ENCODE measurements around the gene GADD45A. TPM values are rescaled to one million over a fixed set of nuclear protein-coding genes. Genes with fewer than 3 reads are reported as not detected.

The GADD45A gene
- total RNA-seq, 1 donor from 2014 or later, result 46.5 TPM

GRCh38 chr1:67677930-67678329 is 7.1 kb upstream of the GADD45A start:
- H3K9me3 Mint-ChIP-seq (ENCODE audit: unreplicated experiment), result no peaks in the 10 kb centered on the region
- TF ChIP-seq CTCF (IDR thresholded peaks at IDR 0.05; ENCODE audit: unreplicated experiment), result no peak
- no peaks in the 10 kb centered on the region for H3K36me3 Mint-ChIP-seq (ENCODE audit: low read depth, unreplicated experiment)
- no peak overlapping the region for H3K27ac Mint-ChIP-seq (ENCODE audit: unreplicated experiment)
- no peaks in the 10 kb centered on the region for H3K27me3 Mint-ChIP-seq (ENCODE audit: unreplicated experiment)
- peaks cover 15% of the 10 kb centered on the region for H3K4me1 Mint-ChIP-seq (ENCODE audit: unreplicated experiment)
- DNase-seq (ENCODE audit: low spot score), result no peak
- no peak overlapping the region for H3K4me3 Mint-ChIP-seq (ENCODE audit: unreplicated experiment)

DNA sequence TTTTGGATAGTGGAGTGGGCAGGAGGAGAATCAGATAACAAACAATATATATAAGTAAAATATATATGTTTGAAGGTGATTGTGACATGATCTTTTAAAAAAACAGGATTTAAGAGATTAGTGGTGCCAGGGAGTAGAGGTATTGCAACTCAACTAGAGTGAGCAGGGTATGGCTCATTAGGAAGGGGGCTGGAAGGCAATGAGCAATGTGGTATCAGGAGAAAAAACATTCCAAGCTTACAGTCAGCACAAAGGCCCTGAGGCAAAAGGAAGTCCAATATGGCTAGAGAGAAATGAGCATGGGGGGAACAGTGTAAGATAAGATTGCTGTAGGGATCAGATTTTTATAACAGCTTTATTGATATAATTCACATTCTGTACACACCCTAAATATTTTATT is 5.3 kb upstream of the GADD45A start:
- DNase-seq (ENCODE audit: low spot score), result no peak
- Mint-ChIP-seq H3K27ac (ENCODE audit: unreplicated experiment) (no peak overlapping the region), H3K27me3 (ENCODE audit: unreplicated experiment) (peaks cover 5% of the 10 kb centered on the region), H3K4me1 (ENCODE audit: unreplicated experiment) (peaks cover 13% of the 10 kb centered on the region), H3K36me3 (ENCODE audit: low read depth, unreplicated experiment) (peaks cover 3% of the 10 kb centered on the region), H3K9me3 (ENCODE audit: unreplicated experiment) (no peaks in the 10 kb centered on the region), H3K4me3 (ENCODE audit: unreplicated experiment) (no peak overlapping the region)
- no peak for TF ChIP-seq CTCF (IDR thresholded peaks at IDR 0.05; ENCODE audit: unreplicated experiment)

GRCh38 chr1:67680486-67680885 is 4.5 kb upstream of the GADD45A start:
- H3K4me1 Mint-ChIP-seq (ENCODE audit: unreplicated experiment), result peaks cover 10% of the 10 kb centered on the region
- H3K4me3 Mint-ChIP-seq (ENCODE audit: unreplicated experiment), result no peak overlapping the region

GRCh38 chr1:67682659-67683197 is 2.3 kb upstream of the GADD45A start:
- H3K27ac Mint-ChIP-seq (ENCODE audit: unreplicated experiment), result no peak overlapping the region
- H3K4me3 Mint-ChIP-seq (ENCODE audit: unreplicated experiment), result no peak overlapping the region
- H3K4me1 Mint-ChIP-seq (ENCODE audit: unreplicated experiment), result peaks cover 15% of the 10 kb centered on the region
- TF ChIP-seq CTCF (IDR thresholded peaks at IDR 0.05; ENCODE audit: unreplicated experiment), result no peak
- no peaks in the 10 kb centered on the region for H3K9me3 Mint-ChIP-seq (ENCODE audit: unreplicated experiment)
- no peak for DNase-seq (ENCODE audit: low spot score)
- peaks cover 15% of the 10 kb centered on the region for H3K36me3 Mint-ChIP-seq (ENCODE audit: low read depth, unreplicated experiment)
- peaks cover 9% of the 10 kb centered on the region for H3K27me3 Mint-ChIP-seq (ENCODE audit: unreplicated experiment)

More at GRCh38 chr1:67680486-67680885, 4.5 kb upstream of the GADD45A start:
- Mint-ChIP-seq H3K27me3 (ENCODE audit: unreplicated experiment) (peaks cover 5% of the 10 kb centered on the region), H3K9me3 (ENCODE audit: unreplicated experiment) (no peaks in the 10 kb centered on the region), H3K27ac (ENCODE audit: unreplicated experiment) (no peak overlapping the region), H3K36me3 (ENCODE audit: low read depth, unreplicated experiment) (peaks cover 4% of the 10 kb centered on the region)
- TF ChIP-seq CTCF (IDR thresholded peaks at IDR 0.05; ENCODE audit: unreplicated experiment), result no peak
- DNase-seq (ENCODE audit: low spot score), result no peak

DNA sequence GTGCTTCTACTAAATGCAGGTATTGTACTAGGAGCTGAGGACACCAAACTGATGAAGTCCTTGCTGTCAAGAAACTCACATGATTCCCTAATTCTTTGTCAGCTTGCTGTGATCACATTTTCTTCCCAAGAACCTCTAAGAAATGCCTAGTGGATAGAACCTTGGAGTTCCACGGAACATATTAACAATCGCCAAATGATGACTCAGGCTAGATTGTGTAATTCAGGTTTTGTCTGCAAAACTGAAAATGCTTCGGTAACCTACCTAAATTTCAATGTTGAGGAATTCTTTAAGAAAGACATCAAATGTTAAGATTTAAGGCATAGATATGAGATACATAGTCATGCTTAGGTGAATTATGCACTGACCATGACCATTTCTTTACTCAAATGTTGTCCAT is 1.7 kb upstream of the GADD45A start:
- Mint-ChIP-seq H3K27ac (ENCODE audit: unreplicated experiment) (no peak overlapping the region), H3K9me3 (ENCODE audit: unreplicated experiment) (no peaks in the 10 kb centered on the region), H3K36me3 (ENCODE audit: low read depth, unreplicated experiment) (peaks cover 17% of the 10 kb centered on the region), H3K4me3 (ENCODE audit: unreplicated experiment) (no peak overlapping the region), H3K27me3 (ENCODE audit: unreplicated experiment) (peaks cover 9% of the 10 kb centered on the region), H3K4me1 (ENCODE audit: unreplicated experiment) (peaks cover 18% of the 10 kb centered on the region)
- no peak for DNase-seq (ENCODE audit: low spot score)
- TF ChIP-seq CTCF (IDR thresholded peaks at IDR 0.05; ENCODE audit: unreplicated experiment), result no peak
